GM23338 (cell line): ENCODE measurements around the gene GHR.

Experiments used
- EZH2 ChIP-seq: fragments of 200-600 bp; sonication (generic); IDR thresholded peaks from one replicate; pipeline ENCODE4 v1.8.0; 2017; ENCODE audit warnings: antibody characterized with exemption, mild to moderate bottlenecking, low read depth; ENCODE audit not compliant: unreplicated experiment
- TF ChIP-seq, protein P1 (sequence below): IDR thresholded peaks from one replicate; pipeline ENCODE4 v1.6.1; 2018; ENCODE audit warnings: antibody characterized with exemption; ENCODE audit not compliant: unreplicated experiment

DNA sequence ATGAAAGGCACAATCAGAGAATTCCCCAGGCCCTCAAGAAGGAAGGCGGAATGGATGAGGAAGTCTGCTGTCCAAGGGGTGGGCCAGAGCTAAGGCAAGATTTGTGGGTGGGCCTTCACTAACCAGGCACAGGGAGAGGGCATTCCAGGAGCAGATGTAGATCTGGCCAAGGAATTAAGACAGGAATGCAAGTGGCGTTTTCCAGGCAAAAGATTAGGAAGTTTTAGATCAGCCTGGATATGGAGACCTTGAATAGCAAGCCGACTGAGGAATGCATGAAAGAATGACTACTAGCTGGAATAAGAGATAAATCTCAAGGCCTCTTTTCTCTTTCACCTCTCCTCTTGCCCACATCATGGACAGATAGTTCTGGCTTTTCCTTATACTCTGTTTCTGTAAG is 68.5 kb downstream of the GHR start:
- no peak for TF ChIP-seq EZH2
- TF ChIP-seq, protein P1, sequence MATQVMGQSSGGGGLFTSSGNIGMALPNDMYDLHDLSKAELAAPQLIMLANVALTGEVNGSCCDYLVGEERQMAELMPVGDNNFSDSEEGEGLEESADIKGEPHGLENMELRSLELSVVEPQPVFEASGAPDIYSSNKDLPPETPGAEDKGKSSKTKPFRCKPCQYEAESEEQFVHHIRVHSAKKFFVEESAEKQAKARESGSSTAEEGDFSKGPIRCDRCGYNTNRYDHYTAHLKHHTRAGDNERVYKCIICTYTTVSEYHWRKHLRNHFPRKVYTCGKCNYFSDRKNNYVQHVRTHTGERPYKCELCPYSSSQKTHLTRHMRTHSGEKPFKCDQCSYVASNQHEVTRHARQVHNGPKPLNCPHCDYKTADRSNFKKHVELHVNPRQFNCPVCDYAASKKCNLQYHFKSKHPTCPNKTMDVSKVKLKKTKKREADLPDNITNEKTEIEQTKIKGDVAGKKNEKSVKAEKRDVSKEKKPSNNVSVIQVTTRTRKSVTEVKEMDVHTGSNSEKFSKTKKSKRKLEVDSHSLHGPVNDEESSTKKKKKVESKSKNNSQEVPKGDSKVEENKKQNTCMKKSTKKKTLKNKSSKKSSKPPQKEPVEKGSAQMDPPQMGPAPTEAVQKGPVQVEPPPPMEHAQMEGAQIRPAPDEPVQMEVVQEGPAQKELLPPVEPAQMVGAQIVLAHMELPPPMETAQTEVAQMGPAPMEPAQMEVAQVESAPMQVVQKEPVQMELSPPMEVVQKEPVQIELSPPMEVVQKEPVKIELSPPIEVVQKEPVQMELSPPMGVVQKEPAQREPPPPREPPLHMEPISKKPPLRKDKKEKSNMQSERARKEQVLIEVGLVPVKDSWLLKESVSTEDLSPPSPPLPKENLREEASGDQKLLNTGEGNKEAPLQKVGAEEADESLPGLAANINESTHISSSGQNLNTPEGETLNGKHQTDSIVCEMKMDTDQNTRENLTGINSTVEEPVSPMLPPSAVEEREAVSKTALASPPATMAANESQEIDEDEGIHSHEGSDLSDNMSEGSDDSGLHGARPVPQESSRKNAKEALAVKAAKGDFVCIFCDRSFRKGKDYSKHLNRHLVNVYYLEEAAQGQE = no peak
